Measurements from ENCODE around the gene PSMF1. TPM values are rescaled to one million over a fixed set of nuclear protein-coding genes. Genes with fewer than 3 reads are reported as not detected.

Gene PSMF1
- total and polyA plus RNA-seq, 2 donors (not counting 3 experiments of a cell fraction or from before 2014, with no cell fraction given): 142 to 354 TPM

- dilution Hi-C loops (cut with MboI; ENCODE audit: extremely low pct_ligation_motif_present, low sequenced_read_pairs) (no loop called here), intact Hi-C loops (cut with micrococcal nuclease) (no loop called here)
- ChIA-PET POLR2A (no interaction called here), CTCF (interaction anchor here (1.2 to 1.4 kb wide), 2 partner anchors 52 to 57 kb away, joined by 3 to 6 read pairs; no protein-coding TSS in a partner anchor)
- Histone ChIP-seq H2AFZ (ENCODE audit: low read depth, low read length) (no peak overlapping the region), H3K79me2 (ENCODE audit: control insufficient read depth, insufficient read depth, low read length) (no peaks in the 10 kb centered on the region), H3K9ac (replicated peaks; ENCODE audit: extremely low read depth, insufficient read depth, low read length) (no peak overlapping the region), H4K20me1 (replicated peaks; ENCODE audit: control insufficient read depth, extremely low read depth, insufficient read depth, low read length) (no peaks in the 10 kb centered on the region), H3K4me2 (ENCODE audit: insufficient read depth, low read length) (no peak overlapping the region), H3K9me3 (replicated peaks; ENCODE audit: control insufficient read depth, insufficient read depth, low read length) (no peaks in the 10 kb centered on the region), H3K4me3 (replicated peaks in 1 of 3; ENCODE audit: insufficient read depth in 1 of 3, low read depth in 1 of 3, low read length in 3 of 3) (no peak overlapping the region), H3K9me1 (replicated peaks; ENCODE audit: control insufficient read depth, extremely low read depth, insufficient read depth, low read length) (no peaks in the 10 kb centered on the region), H3K27ac (ENCODE audit: insufficient read depth, low read depth, low read length) (no peak overlapping the region), H3K4me1 (ENCODE audit: control insufficient read depth, extremely low read depth, insufficient read depth, low read length) (peaks cover 17% of the 10 kb centered on the region), H3K36me3 (ENCODE audit: control insufficient read depth in 2 of 2, extremely low read depth in 1 of 2, insufficient read depth in 2 of 2, low read length in 2 of 2) (peaks cover 4 to 29% of the 10 kb centered on the region in 2 experiments), H3K27me3 (ENCODE audit: control insufficient read depth in 2 of 2, insufficient read depth in 2 of 2, low read length in 2 of 2) (no peaks in the 10 kb centered on the region)
- FAIRE-seq (no peak), DNase-seq (ENCODE audit: low read depth, low spot score) (no peak)
- no peak for TF ChIP-seq CTCF (IDR thresholded peaks at IDR 0.05; ENCODE audit: extremely low read depth in 1 of 2, insufficient read depth in 1 of 2, low read depth in 1 of 2, low read length in 2 of 2)
- no peak for TF ChIP-seq MYC (IDR thresholded peaks at IDR 0.05; ENCODE audit: low read depth, low read length)
- TF ChIP-seq, protein P1, sequence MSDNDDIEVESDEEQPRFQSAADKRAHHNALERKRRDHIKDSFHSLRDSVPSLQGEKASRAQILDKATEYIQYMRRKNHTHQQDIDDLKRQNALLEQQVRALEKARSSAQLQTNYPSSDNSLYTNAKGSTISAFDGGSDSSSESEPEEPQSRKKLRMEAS (IDR thresholded peaks at IDR 0.05; ENCODE audit: insufficient read depth, insufficient read length): no peak
- TF ChIP-seq FOS (IDR thresholded peaks at IDR 0.05; ENCODE audit: borderline replicate concordance, insufficient read depth, low read length): no peak
- TF ChIP-seq GATA2 (IDR thresholded peaks at IDR 0.05; ENCODE audit: insufficient read depth, insufficient read length, low read depth, low read length): no peak
- TF ChIP-seq POLR2A (IDR thresholded peaks at IDR 0.05; ENCODE audit: low read depth, low read length): no peak
- no peak for TF ChIP-seq JUN (IDR thresholded peaks at IDR 0.05; ENCODE audit: borderline replicate concordance, insufficient read depth, insufficient read length, low read depth)
- no peak for TF ChIP-seq EZH2 (IDR thresholded peaks at IDR 0.05; ENCODE audit: borderline replicate concordance, low read depth, low read length, severe bottlenecking)
- no peak for TF ChIP-seq POLR2AphosphoS5 (IDR thresholded peaks at IDR 0.05; ENCODE audit: insufficient read depth, low read depth, low read length)
- no TSS peak for BruUV-seq (replicated peaks)
Observed at GRCh38 chr20:1165941-1166340, 47.5 kb downstream of the PSMF1 start.

Measured in endothelial cell of umbilical vein (primary cell).